Stimulated activated CD4-positive, alpha-beta T cell treated with anti-CD3 and anti-CD28 coated beads, Interleukin-15, amount 100 ng/mL, for 1 hour (primary cell): ENCODE results near the gene TXNL4B.
"Not testable (repeated sequence)": the region's sequence is repeated elsewhere in the genome, so short reads cannot be mapped to it uniquely, and the experiment has no call there.

Experiments
- DNase-seq, 2 donors: peaks; one replicate each; pipeline ENCODE4 v3.0.0-alpha.2; 2020; ENCODE audit warnings: low read depth in 1 of 2, low spot score in 1 of 2

Gene TXNL4B

GRCh38 chr16:72076991-72077706, 16.3 kb downstream of the TXNL4B start:
- DNase-seq: not testable (repeated sequence)

GRCh38 chr16:72075067-72075466, 18.4 kb downstream of the TXNL4B start:
- DNase-seq: not testable (repeated sequence)

- no peak for DNase-seq
These were observed 19.7 kb downstream of the TXNL4B start for GRCh38 chr16:72073560-72074230.

- DNase-seq: no peak
These were observed 20.7 kb downstream of the TXNL4B start for GRCh38 chr16:72072514-72073342.

GRCh38 chr16:72068930-72069329, 24.5 kb downstream of the TXNL4B start:
- no peak for DNase-seq

- DNase-seq: no peak
These were observed 26.7 kb downstream of the TXNL4B start for GRCh38 chr16:72066747-72067146.

GRCh38 chr16:72064361-72064894, 29.0 kb downstream of the TXNL4B start:
- DNase-seq: no peak

GRCh38 chr16:72061564-72061963, 31.9 kb downstream of the TXNL4B start:
- no peak for DNase-seq

GRCh38 chr16:72060405-72060804, 33.0 kb downstream of the TXNL4B start:
- DNase-seq: no peak

GRCh38 chr16:72059060-72059459, 34.4 kb downstream of the TXNL4B start:
- not testable (repeated sequence) for DNase-seq

- DNase-seq: not testable (repeated sequence)
These were observed 36.1 kb downstream of the TXNL4B start for GRCh38 chr16:72057313-72057712.

GRCh38 chr16:72055911-72056310, 37.5 kb downstream of the TXNL4B start:
- DNase-seq: no peak

GRCh38 chr16:72054254-72054847, 39.1 kb downstream of the TXNL4B start, which contains the start of gene HP:
TSS of gene HP (plus strand) at chr16:72054505. CDS start at chr16:72054653, 148 bp downstream.
- DNase-seq: not testable (repeated sequence)

GRCh38 chr16:72051818-72052217, 41.6 kb downstream of the TXNL4B start:
- no peak for DNase-seq

GRCh38 chr16:72050769-72051464, 42.5 kb downstream of the TXNL4B start:
- no peak for DNase-seq

GRCh38 chr16:72049110-72049509, 44.3 kb downstream of the TXNL4B start:
- DNase-seq: no peak

- no peak for DNase-seq
These were observed 48.5 kb downstream of the TXNL4B start for GRCh38 chr16:72044825-72045359.

- no peak for DNase-seq
These were observed 49.1 kb downstream of the TXNL4B start for GRCh38 chr16:72044296-72044695.

- no peak for DNase-seq
These were observed 49.9 kb downstream of the TXNL4B start for GRCh38 chr16:72043539-72043938.

GRCh38 chr16:72043058-72043457, 50.4 kb downstream of the TXNL4B start:
- DNase-seq: no peak
